ENCODE measurements around the gene MPL.
A peak's percentile ranks its signal among the peaks of the same experiment; 100 is the strongest.
"Not testable (repeated sequence)": the region's sequence is repeated elsewhere in the genome, so short reads cannot be mapped to it uniquely, and the experiment has no call there.

MPL gene

DNA sequence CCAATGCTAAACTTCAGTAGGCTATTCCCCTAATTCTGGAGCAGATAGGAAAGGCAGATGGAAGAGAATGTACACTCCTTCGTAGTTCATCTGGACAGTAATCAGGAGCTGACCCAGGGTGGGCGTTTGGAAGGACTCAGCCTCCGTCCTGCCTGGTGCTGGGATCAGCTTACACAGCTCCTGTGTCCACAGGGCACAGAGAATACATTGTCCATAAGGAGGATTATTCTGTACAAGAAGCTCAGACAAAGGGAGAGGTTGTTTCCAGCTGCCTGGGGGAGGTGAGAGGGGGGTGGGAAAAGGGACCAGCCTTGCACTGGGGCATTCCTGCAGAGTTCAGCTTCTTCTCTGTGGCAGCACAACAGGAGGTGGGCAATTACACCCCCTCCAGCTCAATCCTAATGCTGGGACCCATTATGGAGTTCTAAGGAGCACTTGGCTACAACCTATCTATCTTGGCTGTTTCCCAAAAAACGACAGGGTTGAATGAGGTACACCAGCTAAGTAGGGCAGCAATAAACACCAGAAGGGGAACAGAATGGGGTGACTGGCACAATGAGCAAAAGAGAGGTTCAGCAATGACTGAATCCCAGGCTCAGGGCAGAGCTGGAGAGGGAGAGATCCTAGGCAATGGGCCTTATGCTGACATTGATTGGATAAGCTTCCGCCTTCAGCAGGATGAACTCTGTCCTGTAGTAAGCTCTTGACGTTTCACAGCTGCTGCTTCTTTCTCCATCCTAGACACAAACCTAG is 44.6 kb downstream of the MPL start:
- DNase-seq: no peak

DNA sequence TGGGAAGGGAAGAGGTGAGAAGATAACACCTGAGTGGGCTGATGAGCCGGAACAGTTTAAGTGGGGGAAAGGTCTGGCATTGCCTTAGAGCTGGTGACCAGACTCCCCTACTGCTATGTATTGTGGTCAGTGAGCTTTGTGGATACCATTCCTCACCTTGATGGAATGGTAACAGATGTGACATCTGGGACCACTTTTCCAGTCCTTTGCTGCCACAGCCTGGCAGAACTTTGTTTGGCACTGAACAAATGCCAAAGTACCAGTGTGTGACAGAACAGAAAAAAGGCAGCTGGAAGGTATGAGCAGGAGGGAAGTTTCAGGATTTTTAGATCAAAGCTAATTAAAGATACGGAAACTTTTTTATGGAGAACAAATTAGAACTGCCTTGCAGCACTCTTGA is 45.8 kb downstream of the MPL start:
- DNase-seq: no peak

DNA sequence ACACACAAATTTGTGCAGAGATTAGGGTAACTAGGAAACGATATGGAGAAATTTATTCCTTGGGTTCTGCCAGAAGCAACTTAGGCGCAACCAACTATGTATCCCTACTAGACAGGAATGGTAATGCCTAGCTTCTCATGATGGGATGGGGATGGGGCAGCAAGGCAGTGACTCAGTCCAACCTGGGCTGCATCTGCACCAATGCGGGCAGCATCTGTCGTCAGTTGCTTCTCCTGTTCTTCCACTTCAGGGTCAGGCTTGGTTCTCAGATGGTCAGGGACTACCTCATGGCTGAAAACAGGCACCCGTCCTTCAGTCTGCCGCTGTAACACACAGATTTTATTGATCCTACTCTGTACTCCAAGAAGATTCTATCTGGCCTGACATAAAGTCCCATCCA is 49.1 kb downstream of the MPL start:
- no peak for DNase-seq

DNA sequence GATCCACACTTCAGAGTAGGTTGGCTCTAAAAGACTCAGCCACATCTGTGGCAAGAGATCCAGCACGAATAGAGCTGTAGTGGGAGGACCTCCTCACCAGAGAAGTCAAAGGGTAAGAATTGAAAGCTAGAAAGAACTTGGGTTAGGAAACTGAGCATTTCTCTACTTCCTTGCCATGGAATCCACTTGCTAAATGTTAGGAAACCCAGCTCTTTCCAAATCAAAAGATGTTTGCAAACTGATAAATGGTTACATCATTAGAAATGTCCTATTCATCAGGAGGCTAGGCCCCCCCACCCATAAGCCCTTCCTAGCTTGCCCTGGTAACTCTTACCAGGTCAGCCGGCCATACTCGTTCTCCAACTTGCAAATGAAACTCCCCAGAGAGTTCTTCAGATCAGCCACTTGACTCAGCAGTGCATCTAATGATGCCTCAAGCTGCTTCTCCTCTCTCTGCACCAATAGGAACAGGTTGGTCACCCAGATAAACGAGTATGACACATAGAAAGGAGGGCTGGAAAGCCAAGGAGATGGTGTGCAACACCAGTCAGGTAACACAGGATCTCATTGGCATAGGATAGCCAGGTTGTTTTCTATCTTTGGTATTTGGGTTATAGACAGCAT is 50.5 kb downstream of the MPL start:
- no peak for DNase-seq

DNA sequence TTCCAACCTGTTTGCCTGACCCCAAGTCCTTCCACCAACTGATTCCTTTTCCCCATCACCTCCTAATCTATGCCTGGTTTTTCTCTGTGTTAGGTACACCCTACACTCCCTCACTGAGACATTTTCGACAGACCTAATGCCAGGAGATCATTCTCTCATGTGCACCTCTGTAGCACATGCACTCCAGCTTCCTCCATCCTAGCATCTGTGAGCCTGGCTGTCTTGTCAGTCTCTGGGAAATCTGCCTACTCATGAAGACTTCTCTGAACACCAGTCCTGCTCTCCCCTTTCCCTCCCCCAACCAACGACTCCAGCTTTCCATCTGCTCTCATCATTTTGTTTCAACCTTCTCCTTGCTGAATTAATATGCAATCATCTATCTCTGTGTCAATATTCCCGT is 51.0 kb downstream of the MPL start:
- DNase-seq: no peak

DNA sequence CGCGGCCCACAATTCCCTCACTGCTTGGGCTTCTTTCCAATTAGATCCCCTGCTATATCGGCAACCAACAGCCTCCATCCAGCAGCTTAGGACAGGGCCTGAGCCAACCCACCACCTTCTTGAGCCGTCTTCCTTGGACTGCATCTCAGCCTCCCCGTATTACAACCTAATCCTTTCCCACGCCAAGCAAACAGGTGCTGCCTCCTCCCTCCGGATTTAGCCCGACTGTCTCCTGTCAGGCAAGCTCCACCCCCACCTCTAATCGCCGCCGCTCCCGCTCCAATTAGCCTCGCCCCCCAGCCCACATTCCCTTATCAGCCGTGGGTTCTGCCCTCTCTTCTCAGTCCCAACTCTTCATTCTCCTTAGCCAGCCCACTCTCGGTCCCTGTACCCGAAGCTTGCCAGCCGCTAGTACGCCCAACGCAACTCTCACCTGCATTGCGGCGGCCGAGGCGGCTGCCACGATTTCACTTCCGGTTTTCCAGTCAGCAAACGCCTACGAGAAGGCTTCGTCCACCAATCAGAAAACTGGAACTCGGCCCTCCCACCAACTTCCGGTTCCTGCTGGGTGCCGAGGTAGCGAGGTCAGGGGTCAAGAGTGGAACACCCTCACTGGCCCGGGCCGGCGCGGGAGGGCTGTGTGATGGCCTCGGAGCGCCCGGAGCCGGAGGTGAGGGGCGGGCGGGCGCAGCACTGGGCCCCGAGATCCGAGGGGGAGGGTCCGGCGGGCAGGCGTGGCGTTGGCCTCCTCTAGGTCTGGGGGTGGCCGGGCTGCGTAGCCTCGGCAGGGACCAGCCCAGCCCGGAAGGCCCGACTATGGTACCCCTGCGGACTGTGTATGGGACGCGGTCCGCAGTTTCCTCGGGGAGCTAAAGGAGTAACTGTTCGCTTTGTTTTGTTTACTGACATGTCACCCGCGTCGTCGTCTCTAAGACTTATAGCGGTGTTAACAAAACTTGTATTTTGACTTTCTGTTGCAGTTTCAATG is 52.0 kb downstream of the MPL start, which contains the start of the genes MED8 and SZT2:
TSS of gene MED8 (minus strand) at position 475 of the 988 bp plus-strand sequence. CDS start at position 439, 36 bp downstream.
TSS of gene SZT2 (plus strand) at position 574 of the 988 bp plus-strand sequence. CDS start at position 644, 70 bp downstream.
- DNase-seq: peak; percentile 88

DNA sequence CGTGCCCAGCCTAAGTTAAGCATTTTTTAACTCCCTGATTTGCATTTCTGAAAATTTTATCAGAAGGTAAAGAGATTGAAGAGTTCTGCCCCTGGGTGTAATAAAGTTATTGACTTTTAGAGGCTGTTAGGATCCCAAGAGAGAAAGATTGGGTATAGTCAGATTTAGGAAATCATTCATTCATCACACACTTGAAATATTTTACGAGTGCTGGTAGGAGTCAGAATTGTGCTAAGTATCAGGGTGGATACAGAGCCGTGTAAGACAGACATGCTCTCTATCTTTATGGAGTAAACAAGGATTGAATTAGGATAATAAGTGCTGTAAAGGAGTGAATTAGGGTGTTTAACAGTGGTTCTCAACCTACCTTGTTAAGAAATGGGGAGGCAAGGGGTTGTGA is 55.1 kb downstream of the MPL start:
- DNase-seq: no peak

DNA sequence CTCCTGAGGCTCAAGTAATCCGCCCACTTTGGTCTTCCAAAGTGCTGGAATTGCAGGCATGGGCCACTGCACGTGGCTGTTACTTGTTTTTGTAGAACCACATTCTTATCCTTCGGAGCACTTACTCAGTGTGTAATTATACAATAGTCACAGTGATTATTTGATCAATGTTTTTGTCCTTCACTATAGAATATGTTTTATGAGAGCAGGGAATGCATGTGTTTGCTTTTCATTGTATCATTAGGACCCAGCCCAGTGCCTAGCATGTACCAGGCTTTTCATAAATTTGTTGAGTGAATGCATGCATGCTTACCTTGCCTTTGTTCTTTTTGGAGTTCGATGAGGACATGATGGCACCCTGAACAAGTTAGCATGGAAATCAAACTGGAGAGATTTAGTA is 57.9 kb downstream of the MPL start:
- no peak for DNase-seq

DNA sequence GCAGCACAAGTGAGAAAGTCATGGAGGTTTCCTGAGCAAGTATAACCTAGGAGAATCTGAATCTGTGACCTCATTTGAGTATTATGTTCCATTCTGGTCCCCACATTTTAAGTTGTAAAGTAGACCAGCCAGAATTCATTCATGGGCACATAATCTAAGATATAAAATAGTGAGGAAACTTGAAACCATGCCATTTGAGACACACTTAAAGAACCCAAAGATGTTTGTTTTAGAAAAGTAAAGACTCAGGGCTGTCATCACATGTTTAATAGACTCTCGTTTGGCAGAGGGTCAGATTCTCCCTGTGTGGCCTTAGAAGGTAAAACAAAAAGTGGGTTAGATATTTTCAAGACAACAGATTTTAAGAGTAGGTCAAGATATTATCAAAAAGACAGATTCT is 58.4 kb downstream of the MPL start:
- no peak for DNase-seq

DNA sequence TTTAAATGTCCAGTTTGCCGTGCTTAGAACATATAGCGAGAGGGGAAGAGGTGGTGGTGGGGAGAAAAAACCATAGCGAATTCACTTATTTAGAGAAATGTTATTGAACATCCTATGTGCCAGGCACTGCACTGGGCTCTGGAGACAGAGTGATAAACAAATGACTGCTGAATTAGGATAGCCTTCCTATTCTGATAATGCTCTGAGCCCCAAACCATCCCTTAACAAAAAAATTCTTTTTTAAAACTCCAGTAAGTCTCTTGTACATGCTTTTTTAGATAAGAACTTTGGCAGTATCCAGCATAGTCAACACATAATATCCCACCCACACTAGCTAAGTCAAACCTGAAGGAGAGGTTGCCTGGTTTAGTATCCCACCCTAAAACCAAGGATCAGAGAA is 60.6 kb downstream of the MPL start:
- no peak for DNase-seq

DNA sequence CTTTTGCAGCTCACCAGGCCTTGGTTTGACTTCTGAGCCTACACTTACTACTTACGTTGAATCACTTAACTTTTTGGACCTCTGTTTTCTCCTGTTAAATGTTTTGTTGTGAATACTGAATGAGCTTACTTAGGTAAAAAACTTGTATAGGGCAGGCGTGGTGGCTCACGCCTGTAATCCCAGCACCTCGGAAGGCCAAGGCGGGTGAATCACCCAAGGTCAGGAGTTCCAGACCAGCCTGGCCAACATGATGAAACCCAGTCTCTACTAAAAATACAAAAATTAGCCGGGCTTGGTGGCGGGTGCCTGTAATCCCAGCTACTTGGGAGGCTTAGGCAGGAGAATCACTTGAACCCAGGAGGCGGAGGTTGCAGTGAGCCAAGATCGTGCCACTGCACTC is 62.8 kb downstream of the MPL start:
- not testable (repeated sequence) for DNase-seq

DNA sequence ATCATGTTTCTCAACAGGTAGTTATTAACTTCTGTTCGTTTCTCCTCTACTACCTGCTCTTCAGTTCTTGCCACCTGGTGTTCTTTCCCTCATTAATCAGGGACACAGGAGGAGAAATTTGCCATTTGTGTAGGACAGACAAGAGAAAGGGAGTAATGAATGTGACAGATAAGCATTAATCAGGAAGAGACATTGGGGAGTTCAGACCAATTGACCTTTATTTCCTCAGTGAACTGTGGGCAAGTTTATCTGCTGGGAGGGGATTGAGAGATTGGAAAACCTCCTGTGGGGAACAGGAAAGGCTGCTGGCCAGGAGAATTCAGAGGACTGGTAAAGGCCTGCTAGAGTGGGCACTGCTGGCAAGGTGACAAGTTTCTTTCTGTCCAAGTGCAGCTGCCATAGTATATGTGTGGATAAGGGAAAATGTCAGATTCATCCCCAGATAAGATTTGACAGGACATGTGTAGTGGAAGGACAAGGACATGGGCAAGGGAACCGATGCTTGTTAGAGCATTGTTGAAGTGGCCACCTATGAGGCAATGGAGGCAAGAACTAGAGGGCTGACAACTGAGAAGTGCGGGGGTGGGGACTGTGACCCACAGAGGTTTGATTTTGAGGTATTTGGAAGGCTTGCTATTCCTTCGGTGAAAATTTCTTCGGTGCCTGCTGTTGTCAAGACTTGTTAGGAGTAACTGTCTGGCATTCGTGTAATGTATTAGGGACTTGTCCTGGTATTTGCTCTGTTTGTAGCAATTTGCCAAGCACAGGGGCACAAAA is 64.7 kb downstream of the MPL start:
- no peak for DNase-seq
